Epithelial cell of esophagus (primary cell): Measurements from ENCODE around the gene ARMH1.

Experiments used
- DNase-seq: peaks from one replicate; pipeline ENCODE4 v3.0.0; 2010; ENCODE audit warnings: low read depth
- H3K4me3 ChIP-seq: 2 replicates; pipeline ENCODE4 v1.5.1; 2011; ENCODE audit warnings: mild to moderate bottlenecking, low read length, control low read depth
- CTCF ChIP-seq: IDR thresholded peaks from 2 replicates; pipeline ENCODE4 v1.5.1; 2011; ENCODE audit warnings: low read depth, mild to moderate bottlenecking, low read length, control low read depth, inconsistent platforms; ENCODE audit not compliant: insufficient read depth; ENCODE audit errors: missing control alignments

Gene ARMH1

DNA sequence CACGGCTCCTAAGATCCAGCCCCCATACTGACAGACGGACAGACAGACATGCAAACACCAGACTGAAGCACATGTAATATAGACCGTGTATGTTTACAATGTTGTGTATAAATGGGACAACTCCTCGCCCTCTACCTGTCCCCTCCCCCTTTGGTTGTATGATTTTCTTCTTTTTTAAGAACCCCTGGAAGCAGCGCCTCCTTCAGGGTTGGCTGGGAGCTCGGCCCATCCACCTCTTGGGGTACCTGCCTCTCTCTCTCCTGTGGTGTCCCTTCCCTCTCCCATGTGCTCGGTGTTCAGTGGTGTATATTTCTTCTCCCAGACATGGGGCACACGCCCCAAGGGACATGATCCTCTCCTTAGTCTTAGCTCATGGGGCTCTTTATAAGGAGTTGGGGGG, 23.4 kb upstream of the ARMH1 start:
- DNase-seq = no peak
- H3K4me3 ChIP-seq = no peak overlapping the region
- no peak for TF ChIP-seq CTCF

DNA sequence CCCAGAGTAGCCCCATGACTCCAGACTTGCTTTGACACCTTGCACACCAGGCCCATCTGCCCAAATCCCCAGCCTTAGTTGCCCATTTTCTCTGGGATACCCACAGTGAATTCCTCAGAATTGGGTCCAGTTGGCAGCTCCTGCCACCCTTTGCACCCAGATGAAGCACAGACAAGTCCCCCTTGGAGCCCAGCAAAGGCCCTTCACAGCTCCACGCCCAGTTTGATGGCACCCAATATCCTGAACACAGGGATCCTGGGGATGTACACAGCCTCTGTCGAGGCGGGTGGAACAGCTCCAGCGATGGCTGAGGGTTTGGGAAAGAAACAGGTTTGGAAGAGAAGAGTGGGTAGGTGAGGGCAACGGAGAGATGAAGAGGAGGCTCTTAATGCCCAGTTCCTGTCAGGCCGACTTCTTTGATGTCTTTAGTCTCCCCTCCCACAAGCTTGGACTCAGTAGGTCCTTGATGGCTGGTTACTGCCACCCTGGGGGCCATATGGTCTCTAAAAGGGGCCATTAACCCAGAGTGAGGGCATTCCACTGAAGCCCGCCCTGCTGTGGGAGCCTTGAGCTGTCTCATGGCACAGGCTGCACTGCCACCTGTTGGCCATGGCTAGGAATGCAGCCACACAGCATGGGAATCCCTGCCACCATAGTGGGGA, 21.9 kb upstream of the ARMH1 start:
- peak; percentile 67 for DNase-seq
- peak; percentile 98 for TF ChIP-seq CTCF
- no peak overlapping the region for H3K4me3 ChIP-seq

DNA sequence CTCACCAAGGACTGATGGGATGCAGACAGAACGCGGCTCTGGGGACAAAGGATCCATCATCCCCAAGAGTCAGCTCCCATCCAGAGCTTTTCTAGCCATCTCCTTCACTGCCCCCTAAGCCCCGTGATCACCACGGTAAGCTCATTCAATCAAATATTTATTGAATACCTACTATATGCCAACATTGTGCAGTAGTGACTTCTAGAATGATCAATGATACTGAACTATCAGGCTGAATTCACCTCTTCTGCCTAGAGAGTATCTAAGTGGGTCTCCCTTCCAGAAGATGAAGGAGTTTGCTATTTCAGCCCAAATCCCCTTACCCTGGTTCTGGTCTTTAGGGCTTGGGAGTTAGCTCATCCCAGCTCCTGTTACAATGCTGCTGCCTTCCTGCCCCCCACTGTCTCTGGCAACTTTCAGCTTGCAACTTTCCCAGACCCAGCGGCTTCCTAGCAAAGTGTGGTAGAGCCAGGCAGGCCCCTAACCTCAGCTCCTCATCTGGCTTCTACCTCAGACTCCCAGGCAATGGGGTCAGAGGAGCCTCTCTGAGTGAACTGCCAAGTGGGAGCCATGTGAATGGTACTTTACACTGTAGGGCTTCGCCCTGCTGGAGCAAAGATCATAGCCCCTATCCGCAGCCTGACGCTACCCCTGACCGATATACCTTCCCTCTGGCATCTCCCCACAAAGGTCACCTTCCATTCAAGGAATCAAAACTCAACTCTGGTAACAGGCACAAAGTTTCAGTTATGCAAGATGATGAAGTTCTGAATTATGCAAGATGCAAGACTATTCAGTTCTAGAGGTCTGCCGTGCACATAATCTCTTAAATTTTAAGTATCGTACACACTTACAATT, 21.2 kb upstream of the ARMH1 start:
- DNase-seq = no peak
- no peak overlapping the region for H3K4me3 ChIP-seq
- no peak for TF ChIP-seq CTCF

- TF ChIP-seq CTCF = no peak
- H3K4me3 ChIP-seq = no peak overlapping the region
- no peak for DNase-seq
Observed at GRCh38 chr1:44654621-44655187, 19.8 kb upstream of the ARMH1 start.

DNA sequence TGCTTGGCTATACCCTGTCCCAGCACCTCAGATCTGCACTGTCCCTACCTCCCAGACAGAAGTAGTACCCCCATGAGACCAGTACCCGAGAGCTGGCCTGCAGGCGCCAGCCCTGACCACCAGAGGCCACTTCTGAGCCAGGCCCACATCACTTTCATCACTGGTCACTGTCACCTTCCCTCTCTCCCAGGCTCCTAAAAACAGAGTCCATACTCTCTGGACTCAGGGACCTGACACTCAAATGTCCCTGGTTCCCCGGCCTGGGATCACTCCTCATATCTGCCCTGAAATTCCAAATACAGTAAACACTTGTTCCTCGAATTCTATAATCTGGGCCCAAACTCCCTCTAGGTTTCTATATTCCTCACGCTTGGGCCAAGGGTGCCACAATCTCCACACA, 18.9 kb upstream of the ARMH1 start:
- H3K4me3 ChIP-seq = no peak overlapping the region
- peak; percentile 76 for TF ChIP-seq CTCF
- no peak for DNase-seq

- TF ChIP-seq CTCF = no peak
- no peak for DNase-seq
- H3K4me3 ChIP-seq = no peak overlapping the region
Observed at GRCh38 chr1:44659566-44659965, 14.9 kb upstream of the ARMH1 start.
